Stomach (tissue), 4 donors: ENCODE measurements around the gene FANCE.

Source experiments
- CTCF ChIP-seq, 7 experiments: fragments of 450-650 bp in 4 of 7; fragments of 200-600 bp in 3 of 7; sonication (generic) in 3 of 7; IDR thresholded peaks; one replicate each; pipeline ENCODE4 v1.5.1; 2016 to 2019; ENCODE audit warnings: antibody characterized with exemption in 7 of 7, control low read depth in 2 of 7, mild to moderate bottlenecking in 1 of 7
- EP300 ChIP-seq: sonication (generic); formaldehyde crosslinking; IDR thresholded peaks from one replicate; pipeline ENCODE4 v1.6.1; 2017; ENCODE audit warnings: antibody characterized with exemption
- POLR2A ChIP-seq, 4 donors: fragments of 450-650 bp; IDR thresholded peaks; one replicate each; pipeline ENCODE4 v1.6.1; 2016; ENCODE audit warnings: antibody characterized with exemption in 4 of 4, control low read depth in 2 of 4, mild to moderate bottlenecking in 1 of 4, moderate library complexity in 1 of 4
- POLR2AphosphoS5 ChIP-seq, 3 donors: sonication (generic); formaldehyde crosslinking; IDR thresholded peaks; one replicate each; pipeline ENCODE4 v1.6.1; 2016; ENCODE audit warnings: antibody characterized with exemption in 3 of 3

- TF ChIP-seq POLR2A (IDR thresholded peaks at IDR 0.05) (no peak), POLR2AphosphoS5 (IDR thresholded peaks at IDR 0.05) (no peak), CTCF (IDR thresholded peaks at IDR 0.05) (no peak), EP300 (no peak)
Measured at GRCh38 chr6:35477551-35478179, 25.5 kb downstream of the FANCE start.
